ENCODE measurements around the gene ANKRD55.

DNA sequence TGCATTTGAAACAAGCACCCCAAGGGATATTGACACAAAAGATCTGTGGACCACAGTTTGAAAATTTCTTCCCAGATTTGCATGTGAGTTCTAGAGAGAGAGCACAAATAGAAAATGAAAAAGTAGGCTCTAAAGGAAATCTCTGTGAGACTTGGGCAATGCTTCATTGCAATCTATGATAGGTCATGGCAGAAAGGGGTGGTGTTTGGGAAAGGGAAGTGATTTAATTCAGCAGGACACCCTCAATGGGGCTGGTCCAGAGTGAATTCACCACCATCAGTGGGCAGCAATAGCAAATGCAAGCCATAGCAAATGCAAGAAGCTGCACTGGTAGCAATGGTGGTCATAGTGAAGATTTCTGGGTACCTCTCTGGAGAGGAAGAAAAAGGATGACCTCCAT lies 58.1 kb downstream of the ANKRD55 start:
- TF ChIP-seq EZH2 (optimal IDR thresholded peaks at IDR 0.05; ENCODE audit: low read depth, low read length), result no peak
- no peak for TF ChIP-seq CTCF (IDR thresholded peaks at IDR 0.05; ENCODE audit: low read length)
- no peak for TF ChIP-seq EZH2phosphoT487 (IDR thresholded peaks at IDR 0.05; ENCODE audit: low read length)
